Uterus (tissue), 4 donors: ENCODE measurements around the gene MAP2K2. TPM values are rescaled to one million over a fixed set of nuclear protein-coding genes. Genes with fewer than 3 reads are reported as not detected.
"Not testable (repeated sequence)": the region's sequence is repeated elsewhere in the genome, so short reads cannot be mapped to it uniquely, and the experiment has no call there.

ENCODE experiments used
- DNase-seq, 2 donors: peaks; one replicate each; pipeline ENCODE4 v3.0.0-alpha.2; 2019 to 2020
- H3K27ac ChIP-seq, 2 donors: fragments of 200-600 bp; sonication (generic); 1 replicate in 1 of 2; 2 replicates in 1 of 2; pipeline ENCODE4 v1.5.1; 2016 to 2018
- H3K27me3 ChIP-seq, 2 donors: fragments of 200-600 bp; sonication (generic); one replicate each; pipeline ENCODE4 v1.5.1; 2018 to 2019; ENCODE audit warnings: control low read depth in 1 of 2
- H3K36me3 ChIP-seq, 2 donors: fragments of 200-600 bp; sonication (generic); one replicate each; pipeline ENCODE4 v1.5.1; 2019; ENCODE audit warnings: control low read depth in 1 of 2
- H3K4me1 ChIP-seq, 2 donors: fragments of 200-600 bp; sonication (generic); one replicate each; pipeline ENCODE4 v1.5.1; 2018 to 2019; ENCODE audit warnings: control low read depth in 1 of 2
- H3K4me3 ChIP-seq, 2 donors: fragments of 200-600 bp; sonication (generic); 1 replicate in 1 of 2; 2 replicates in 1 of 2; pipeline ENCODE4 v1.5.1; 2018 to 2019; ENCODE audit warnings: mild to moderate bottlenecking in 1 of 2
- H3K9me3 ChIP-seq, 2 donors: fragments of 200-600 bp; sonication (generic); one replicate each; pipeline ENCODE4 v1.5.1; 2019; ENCODE audit warnings: control low read depth in 1 of 2
- POLR2A ChIP-seq, 2 donors: fragments of 450-650 bp; IDR thresholded peaks; one replicate each; pipeline ENCODE4 v1.6.1; 2016; ENCODE audit warnings: antibody characterized with exemption in 2 of 2, mild to moderate bottlenecking in 1 of 2, moderate library complexity in 1 of 2
- intact Hi-C: fragments of 100-400 bp; cut with DNase I; formaldehyde crosslinking; loops from one replicate; pipeline ENCODE4 v1.15.1; 2023; ENCODE audit warnings: low total_unique reads
- total RNA-seq, 4 donors: library from RNA; depleted of rRNA in 3 of 4; stranded (reverse); fragments of >200 nt in 3 of 4; gene quantifications; one replicate each; pipeline versions ENCODE4 v1.1.0 to v1.2.4, GENCODE V29; 2014 to 2023
- TF ChIP-seq, protein P1 (sequence below), 4 experiments: fragments of 200-600 bp in 2 of 4; fragments of 450-650 bp in 2 of 4; sonication (generic) in 2 of 4; IDR thresholded peaks; one replicate each; pipeline ENCODE4 v1.5.1; 2016 to 2019; ENCODE audit warnings: antibody characterized with exemption in 4 of 4, mild to moderate bottlenecking in 2 of 4, moderate library complexity in 1 of 4
- donor health status: DM: yes; HTN: yes; CAD: no.

Gene MAP2K2
- total RNA-seq, 4 donors from 2014 or later = 7.4 to 105 (median 82.4) TPM

DNA sequence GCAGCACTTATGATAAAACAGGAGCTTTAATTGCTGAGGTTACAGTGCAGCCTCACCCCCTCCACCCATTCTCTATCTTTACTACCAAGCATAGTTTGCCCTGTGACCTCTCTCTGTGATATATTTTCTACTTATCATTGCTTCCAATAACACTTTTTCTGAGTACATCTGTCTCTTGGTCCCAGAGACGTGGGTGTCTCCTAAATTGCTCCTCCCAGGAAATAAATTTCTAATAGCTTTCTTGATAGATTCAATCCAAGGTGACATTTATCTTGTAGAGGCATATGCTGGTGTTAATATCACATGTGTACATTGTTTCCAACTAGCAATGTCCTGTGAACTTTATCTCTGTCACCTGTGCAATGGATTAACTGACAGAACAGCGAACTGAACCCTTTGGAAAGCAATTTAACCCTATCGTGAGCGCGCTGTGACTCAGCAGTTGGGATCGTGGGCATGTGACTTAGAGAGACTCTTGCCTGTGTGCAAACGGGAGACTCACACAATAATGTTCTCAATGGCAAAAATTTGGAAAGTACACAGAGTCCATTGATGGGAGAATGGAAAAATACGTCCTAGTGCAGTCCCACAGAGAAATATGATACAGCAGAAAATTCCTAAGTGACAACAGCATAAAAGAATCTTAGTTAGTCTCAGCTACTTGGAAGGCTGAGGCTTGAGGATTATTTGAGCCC, 7.0 kb upstream of the MAP2K2 start:
- Histone ChIP-seq H3K27ac (no peak overlapping the region), H3K36me3 (no peaks in the 10 kb centered on the region), H3K27me3 (no peaks in the 10 kb centered on the region), H3K9me3 (no peaks in the 10 kb centered on the region), H3K4me3 (no peak overlapping the region), H3K4me1 (no peaks in the 10 kb centered on the region)
- TF ChIP-seq, protein P1, sequence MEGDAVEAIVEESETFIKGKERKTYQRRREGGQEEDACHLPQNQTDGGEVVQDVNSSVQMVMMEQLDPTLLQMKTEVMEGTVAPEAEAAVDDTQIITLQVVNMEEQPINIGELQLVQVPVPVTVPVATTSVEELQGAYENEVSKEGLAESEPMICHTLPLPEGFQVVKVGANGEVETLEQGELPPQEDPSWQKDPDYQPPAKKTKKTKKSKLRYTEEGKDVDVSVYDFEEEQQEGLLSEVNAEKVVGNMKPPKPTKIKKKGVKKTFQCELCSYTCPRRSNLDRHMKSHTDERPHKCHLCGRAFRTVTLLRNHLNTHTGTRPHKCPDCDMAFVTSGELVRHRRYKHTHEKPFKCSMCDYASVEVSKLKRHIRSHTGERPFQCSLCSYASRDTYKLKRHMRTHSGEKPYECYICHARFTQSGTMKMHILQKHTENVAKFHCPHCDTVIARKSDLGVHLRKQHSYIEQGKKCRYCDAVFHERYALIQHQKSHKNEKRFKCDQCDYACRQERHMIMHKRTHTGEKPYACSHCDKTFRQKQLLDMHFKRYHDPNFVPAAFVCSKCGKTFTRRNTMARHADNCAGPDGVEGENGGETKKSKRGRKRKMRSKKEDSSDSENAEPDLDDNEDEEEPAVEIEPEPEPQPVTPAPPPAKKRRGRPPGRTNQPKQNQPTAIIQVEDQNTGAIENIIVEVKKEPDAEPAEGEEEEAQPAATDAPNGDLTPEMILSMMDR (IDR thresholded peaks at IDR 0.05) = no peak
- no peak for TF ChIP-seq POLR2A (IDR thresholded peaks at IDR 0.05)
- no peak for DNase-seq
- intact Hi-C loops = no loop called here

DNA sequence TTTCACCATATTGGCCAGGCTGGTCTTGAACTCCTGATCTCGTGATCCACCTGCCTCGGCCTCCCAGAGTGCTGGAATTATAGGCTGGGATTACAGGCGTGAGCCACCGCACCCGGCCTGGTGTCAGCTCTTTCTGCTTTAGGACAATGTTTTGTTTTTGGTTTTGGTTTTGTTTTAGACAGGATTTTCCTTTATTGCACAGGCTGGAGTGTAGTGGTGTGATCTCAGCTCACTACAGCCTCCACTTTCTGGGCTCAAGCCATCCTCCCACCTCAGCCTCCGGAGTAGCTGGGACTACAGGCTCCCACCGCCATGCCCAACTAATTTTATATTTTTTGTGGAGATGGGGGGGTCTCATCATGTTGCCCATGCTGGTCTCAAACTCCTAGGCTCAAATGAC, 5.1 kb upstream of the MAP2K2 start:
- H3K4me3 ChIP-seq, H3K27ac ChIP-seq, H3K9me3 ChIP-seq, H3K36me3 ChIP-seq, H3K4me1 ChIP-seq, DNase-seq, H3K27me3 ChIP-seq: not testable (repeated sequence)
- intact Hi-C loops = loop anchor here (10.0 kb wide), 1 partner anchor 54 kb away; no protein-coding TSS in a partner anchor

DNA sequence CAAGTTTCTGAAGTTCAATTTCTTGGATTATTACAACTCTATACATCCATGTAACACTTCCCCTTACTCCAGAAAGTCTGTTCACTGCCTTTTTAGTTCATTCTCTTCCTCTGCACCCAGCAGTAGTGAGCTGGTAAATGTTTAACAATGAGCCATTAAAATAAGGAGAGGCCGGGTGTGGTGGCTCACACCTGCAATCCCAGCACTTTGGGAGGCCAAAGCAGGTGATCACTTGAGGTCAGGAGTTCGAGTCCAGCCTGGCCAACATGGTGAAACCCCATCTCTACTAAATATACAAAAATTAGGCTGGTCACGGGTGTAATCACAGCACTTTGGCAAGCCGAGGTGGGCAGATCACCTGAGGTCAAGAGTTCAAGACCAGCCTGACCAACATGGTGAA, 3.4 kb upstream of the MAP2K2 start:
- H3K27me3 ChIP-seq, DNase-seq, H3K4me1 ChIP-seq, H3K4me3 ChIP-seq, H3K36me3 ChIP-seq, H3K9me3 ChIP-seq, H3K27ac ChIP-seq: not testable (repeated sequence)
- intact Hi-C loops = loop anchor here (10.0 kb wide), 1 partner anchor 53 kb away; no protein-coding TSS in a partner anchor

DNA sequence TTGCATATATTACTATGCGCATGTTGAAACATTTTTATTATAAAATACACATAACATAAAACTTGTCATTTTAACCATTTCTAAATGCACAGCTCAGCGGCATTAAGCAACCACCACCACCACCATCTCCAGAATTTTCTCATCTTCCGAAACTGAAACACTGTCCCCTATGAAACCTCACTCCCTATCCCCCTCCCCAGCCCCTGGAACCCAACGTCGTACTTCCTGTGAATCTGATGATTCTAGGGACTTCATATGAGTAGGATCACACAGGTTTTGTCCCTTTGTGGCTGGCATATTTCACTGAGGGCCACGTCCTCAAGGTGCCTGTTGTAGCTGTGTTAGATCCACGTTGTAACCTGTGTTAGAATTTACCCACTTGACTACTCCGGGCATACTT, 716 bp upstream of the MAP2K2 start:
- H3K4me1 ChIP-seq = peaks cover 0 to 9% of the 10 kb centered on the region in 2 donors
- no peaks in the 10 kb centered on the region for H3K9me3 ChIP-seq
- intact Hi-C loops = loop anchor here (10.0 kb wide), 1 partner anchor 50 kb away; no protein-coding TSS in a partner anchor
- no peak for DNase-seq
- TF ChIP-seq POLR2A (IDR thresholded peaks at IDR 0.05) = no peak
- TF ChIP-seq, protein P1 (IDR thresholded peaks at IDR 0.05) = no peak
- peak overlapping the region; percentile 76 to 98 for H3K4me3 ChIP-seq
- peak overlapping the region; percentile 81 to 85 for H3K27ac ChIP-seq
- no peaks in the 10 kb centered on the region for H3K27me3 ChIP-seq
- no peaks in the 10 kb centered on the region for H3K36me3 ChIP-seq

DNA sequence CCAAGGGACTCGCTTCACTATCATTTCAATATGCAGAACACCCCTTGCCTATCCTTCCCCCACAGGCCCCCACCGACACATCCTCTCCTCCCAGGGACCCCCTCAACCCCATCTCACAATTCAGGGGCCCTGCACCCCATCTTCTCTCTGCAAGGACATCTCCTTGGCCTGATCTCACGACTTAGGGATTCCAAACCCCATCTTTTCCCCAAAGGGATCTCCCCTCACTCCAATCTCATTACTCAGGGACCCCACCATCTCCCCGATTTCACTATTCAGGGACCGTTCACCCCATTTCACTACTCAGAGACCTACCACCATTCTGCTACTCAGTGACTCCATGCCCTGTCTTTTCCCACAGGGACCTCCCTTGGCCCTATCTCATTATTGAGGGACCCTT, 1.4 kb downstream of the MAP2K2 start:
- DNase-seq = no peak
- intact Hi-C loops = loop anchor here (10.0 kb wide), 1 partner anchor 48 kb away; no protein-coding TSS in a partner anchor
- TF ChIP-seq POLR2A (IDR thresholded peaks at IDR 0.05) = no peak
- TF ChIP-seq, protein P1 (IDR thresholded peaks at IDR 0.05) = no peak

DNA sequence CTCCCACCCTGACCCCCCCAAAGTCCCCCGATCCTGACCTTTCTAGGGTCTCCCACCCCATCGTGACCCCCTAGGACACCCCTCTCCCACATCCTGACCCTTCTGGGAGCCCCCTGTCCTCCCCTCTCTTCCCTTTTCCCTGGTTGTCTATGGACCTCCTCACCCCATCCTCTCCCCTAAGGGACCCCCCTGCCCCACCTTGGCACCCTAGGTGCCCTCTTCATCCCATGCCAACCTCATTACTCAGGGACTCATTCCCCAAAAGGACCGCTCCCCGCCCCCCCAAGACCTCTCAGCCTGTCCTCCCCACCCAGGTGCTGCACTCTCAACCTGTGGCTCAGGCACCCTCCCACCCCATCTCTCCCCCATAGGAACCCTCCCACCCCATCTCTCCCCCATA, 2.1 kb downstream of the MAP2K2 start:
- intact Hi-C loops = loop anchor here (10.0 kb wide), 1 partner anchor 47 kb away; no protein-coding TSS in a partner anchor
- DNase-seq = no peak
- Histone ChIP-seq H3K4me1 (peaks cover 0 to 9% of the 10 kb centered on the region in 2 donors), H3K4me3 (no peak overlapping the region), H3K27ac (no peak overlapping the region), H3K27me3 (no peaks in the 10 kb centered on the region), H3K9me3 (no peaks in the 10 kb centered on the region), H3K36me3 (no peaks in the 10 kb centered on the region)
- TF ChIP-seq, protein P1 (IDR thresholded peaks at IDR 0.05) = no peak
- TF ChIP-seq POLR2A (IDR thresholded peaks at IDR 0.05) = no peak

More for the DNA sequence above, 1.4 kb downstream of the MAP2K2 start:
- Histone ChIP-seq H3K4me3 (peak overlapping the region; percentile 76 to 98), H3K9me3 (no peaks in the 10 kb centered on the region), H3K4me1 (peaks cover 0 to 9% of the 10 kb centered on the region in 2 donors), H3K27me3 (no peaks in the 10 kb centered on the region), H3K27ac (peak overlapping the region; percentile 81 to 85), H3K36me3 (no peaks in the 10 kb centered on the region)
